ENCODE measurements around the gene PODXL2.

GRCh38 chr3:127661600-127661999 is 32.6 kb downstream of the PODXL2 start:
- TF ChIP-seq, protein P1, sequence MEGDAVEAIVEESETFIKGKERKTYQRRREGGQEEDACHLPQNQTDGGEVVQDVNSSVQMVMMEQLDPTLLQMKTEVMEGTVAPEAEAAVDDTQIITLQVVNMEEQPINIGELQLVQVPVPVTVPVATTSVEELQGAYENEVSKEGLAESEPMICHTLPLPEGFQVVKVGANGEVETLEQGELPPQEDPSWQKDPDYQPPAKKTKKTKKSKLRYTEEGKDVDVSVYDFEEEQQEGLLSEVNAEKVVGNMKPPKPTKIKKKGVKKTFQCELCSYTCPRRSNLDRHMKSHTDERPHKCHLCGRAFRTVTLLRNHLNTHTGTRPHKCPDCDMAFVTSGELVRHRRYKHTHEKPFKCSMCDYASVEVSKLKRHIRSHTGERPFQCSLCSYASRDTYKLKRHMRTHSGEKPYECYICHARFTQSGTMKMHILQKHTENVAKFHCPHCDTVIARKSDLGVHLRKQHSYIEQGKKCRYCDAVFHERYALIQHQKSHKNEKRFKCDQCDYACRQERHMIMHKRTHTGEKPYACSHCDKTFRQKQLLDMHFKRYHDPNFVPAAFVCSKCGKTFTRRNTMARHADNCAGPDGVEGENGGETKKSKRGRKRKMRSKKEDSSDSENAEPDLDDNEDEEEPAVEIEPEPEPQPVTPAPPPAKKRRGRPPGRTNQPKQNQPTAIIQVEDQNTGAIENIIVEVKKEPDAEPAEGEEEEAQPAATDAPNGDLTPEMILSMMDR (IDR thresholded peaks at IDR 0.05): no peak
- no peak for TF ChIP-seq POLR2A (IDR thresholded peaks at IDR 0.05)
